ENCODE measurements around the gene GALNT18.

GALNT18 gene

DNA sequence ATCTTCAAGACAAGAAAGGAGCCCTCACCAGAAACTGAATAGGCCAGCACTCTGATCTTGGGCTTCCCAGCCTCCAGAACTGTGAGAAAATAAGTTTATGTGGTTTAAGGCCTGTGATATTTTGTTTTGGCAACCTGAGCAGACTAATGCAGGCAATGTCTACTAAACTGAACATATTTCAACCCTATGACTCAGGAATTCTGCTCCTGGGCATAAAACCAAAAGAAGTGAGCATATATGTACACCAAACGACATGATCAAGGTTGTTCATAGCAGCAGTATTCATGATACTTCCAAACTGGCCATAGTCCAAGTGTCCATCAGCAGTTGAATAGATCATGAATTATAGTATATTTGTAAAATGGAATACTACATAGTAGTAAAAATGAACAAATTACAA lies 297.7 kb downstream of the GALNT18 start:
- DNase-seq (ENCODE audit: extremely low read depth, low read depth) = no peak

DNA sequence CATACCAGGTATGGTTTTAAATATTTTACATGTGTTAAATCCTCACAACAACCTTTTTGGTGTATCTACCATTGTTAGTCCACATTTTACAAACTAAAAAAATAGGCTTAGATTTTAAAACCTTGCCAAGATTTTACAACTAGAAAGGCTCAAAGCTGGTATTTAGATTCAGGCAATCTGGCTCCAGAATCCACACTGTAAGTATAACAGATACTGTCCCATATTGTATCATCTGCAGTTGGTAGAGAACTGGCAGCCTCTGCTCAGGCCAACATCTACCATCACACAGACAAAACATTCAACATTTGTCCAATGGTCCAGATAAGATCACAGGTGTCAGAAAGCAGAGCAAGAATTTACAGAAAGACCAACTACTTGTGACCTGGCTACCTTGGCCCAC lies 299.7 kb downstream of the GALNT18 start:
- DNase-seq (ENCODE audit: extremely low read depth, low read depth) = no peak

More for the DNA sequence above, 297.7 kb downstream of the GALNT18 start:
- TF ChIP-seq, protein P1, sequence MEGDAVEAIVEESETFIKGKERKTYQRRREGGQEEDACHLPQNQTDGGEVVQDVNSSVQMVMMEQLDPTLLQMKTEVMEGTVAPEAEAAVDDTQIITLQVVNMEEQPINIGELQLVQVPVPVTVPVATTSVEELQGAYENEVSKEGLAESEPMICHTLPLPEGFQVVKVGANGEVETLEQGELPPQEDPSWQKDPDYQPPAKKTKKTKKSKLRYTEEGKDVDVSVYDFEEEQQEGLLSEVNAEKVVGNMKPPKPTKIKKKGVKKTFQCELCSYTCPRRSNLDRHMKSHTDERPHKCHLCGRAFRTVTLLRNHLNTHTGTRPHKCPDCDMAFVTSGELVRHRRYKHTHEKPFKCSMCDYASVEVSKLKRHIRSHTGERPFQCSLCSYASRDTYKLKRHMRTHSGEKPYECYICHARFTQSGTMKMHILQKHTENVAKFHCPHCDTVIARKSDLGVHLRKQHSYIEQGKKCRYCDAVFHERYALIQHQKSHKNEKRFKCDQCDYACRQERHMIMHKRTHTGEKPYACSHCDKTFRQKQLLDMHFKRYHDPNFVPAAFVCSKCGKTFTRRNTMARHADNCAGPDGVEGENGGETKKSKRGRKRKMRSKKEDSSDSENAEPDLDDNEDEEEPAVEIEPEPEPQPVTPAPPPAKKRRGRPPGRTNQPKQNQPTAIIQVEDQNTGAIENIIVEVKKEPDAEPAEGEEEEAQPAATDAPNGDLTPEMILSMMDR (IDR thresholded peaks at IDR 0.05; ENCODE audit: low read depth, low read length) = no peak

DNA sequence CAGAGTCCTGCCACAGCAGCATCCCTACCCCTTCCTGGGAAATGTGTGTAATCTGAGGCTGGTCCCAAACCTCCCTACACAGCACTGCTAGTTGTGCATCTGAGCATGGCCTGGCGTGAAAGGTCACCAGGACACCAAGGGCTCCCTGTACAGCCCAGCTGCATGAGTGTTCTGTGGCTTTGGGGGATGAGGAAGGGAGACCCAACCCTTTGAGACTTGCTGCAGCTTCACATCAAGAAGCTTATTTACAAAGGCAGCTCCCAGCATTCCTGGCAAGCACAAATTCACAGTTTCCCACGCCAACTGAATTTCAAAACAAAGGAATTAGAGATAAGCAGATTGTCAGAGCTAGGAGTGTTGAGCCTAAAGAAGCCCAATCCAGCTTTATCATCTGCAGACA lies 301.0 kb downstream of the GALNT18 start:
- TF ChIP-seq, protein P1 (IDR thresholded peaks at IDR 0.05; ENCODE audit: low read depth, low read length) = no peak
- no peak for DNase-seq (ENCODE audit: extremely low read depth, low read depth)

More for the DNA sequence above, 299.7 kb downstream of the GALNT18 start:
- TF ChIP-seq, protein P1 (IDR thresholded peaks at IDR 0.05; ENCODE audit: low read depth, low read length) = no peak

DNA sequence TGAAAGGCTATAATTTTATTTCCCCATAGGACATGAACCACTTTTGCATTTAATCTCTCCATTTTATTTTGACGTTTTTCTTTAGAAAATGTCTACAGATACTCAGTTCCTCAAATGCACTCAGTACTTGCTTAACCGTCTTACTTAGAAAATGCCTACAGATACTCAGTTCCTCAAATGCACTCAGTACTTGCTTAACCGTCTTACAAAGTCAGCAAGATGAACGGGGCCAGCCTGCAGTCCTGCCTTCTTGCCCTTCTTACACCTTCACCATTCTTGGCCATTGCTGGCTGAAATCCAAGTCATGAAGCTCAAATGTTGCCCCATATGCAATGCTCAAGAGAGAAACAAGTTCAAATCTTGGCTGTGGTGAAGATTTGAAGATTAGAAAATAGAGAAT lies 302.8 kb downstream of the GALNT18 start:
- DNase-seq (ENCODE audit: extremely low read depth, low read depth) = no peak
- TF ChIP-seq, protein P1 (IDR thresholded peaks at IDR 0.05; ENCODE audit: low read depth, low read length) = no peak

DNA sequence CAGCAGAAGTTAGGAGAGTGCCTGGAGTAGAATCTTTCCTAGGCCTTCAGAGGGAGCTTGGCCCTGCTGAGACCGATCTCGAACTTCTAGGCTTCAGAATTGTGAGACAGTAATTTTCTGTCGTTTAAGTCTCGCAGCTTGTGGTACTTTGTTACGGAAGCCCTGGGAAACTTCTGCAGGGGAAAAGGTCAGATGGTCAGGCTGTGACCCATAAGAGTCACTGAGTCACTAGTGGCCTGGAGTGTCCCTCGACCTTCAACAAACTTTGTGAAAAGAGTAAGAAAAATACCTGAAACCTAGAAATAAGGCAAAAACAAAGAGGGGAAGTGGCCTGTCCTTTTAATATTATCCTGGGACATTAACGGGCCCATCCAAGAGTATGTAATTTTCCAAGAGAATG lies 303.3 kb downstream of the GALNT18 start:
- TF ChIP-seq, protein P1 (IDR thresholded peaks at IDR 0.05; ENCODE audit: low read depth, low read length) = no peak
- DNase-seq (ENCODE audit: extremely low read depth, low read depth) = no peak

DNA sequence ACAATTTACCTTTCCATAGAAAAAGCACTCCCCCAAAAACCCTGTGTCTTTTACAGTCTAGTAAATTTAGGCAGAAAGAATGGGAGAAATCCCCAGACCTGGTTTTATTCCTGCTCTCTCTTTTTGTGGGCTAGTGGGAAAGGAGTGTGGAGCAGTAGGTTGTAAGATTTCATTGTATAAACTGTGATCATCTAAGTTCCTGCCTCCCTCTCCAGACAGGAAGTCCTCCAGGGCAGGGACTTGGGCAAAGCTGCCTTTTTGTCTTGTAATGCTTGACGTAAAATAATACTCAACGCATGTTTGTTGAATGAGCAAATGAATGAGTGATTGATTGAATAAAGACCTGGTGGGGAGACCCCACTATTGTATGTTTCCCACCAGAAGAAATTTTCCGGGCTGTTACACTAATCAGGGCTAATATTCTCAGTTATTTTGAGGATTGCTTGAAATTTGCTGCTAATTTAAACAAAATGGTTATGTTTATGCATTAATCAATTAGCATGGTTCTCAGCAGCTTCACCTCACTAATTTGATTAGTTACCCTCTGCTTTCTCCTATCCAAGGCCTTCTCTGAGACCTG lies 305.1 kb downstream of the GALNT18 start:
- TF ChIP-seq, protein P1 (IDR thresholded peaks at IDR 0.05; ENCODE audit: low read depth, low read length) = no peak
- DNase-seq (ENCODE audit: extremely low read depth, low read depth) = no peak

DNA sequence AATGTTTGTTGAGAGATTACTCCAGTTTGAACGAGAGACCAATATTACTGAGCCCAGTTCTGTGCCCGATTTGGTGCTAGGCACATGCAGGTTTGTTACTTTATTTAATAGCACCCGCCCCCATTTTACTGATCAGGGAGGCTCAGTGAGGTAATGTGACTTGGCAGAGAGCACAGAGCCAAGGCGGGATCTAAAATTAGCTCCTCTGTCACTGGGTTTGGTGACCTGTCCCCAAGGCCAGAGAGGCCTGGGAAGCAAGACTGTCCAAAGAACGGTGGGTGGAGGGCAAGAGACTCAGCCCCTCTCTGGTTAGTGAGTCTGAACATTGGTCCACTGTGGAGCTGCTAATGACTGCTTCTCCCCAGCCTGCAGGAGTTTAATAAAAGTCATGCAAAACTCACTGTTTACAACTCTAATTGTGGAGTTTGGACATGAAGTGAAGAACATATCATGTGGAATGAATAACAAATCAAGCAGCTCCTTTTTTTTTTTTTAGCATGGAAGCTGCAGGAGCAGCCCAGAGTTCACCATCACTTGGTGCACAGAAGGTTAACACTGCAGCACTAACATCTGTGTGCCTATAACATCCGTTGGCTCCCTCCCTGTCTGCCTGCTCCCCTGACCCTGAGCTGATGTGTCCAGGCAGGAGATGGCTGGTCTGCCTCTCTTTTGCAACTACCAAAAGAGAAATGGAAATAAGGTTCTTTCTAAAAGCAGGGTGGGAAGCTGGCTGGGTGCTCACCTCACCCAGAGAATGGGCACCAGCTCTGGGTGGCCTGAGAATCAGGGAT lies 307.7 kb downstream of the GALNT18 start:
- DNase-seq (ENCODE audit: extremely low read depth, low read depth) = no peak
- TF ChIP-seq, protein P1 (IDR thresholded peaks at IDR 0.05; ENCODE audit: low read depth, low read length) = no peak

Data from AG09319 (cell line).